Gastrocnemius medialis (tissue), 4 donors: ENCODE results near the gene RUVBL2. TPM values are rescaled to one million over a fixed set of nuclear protein-coding genes. Genes with fewer than 3 reads are reported as not detected.
A peak's percentile ranks its signal among the peaks of the same experiment; 100 is the strongest.
"Not testable (repeated sequence)": the region's sequence is repeated elsewhere in the genome, so short reads cannot be mapped to it uniquely, and the experiment has no call there.

Source experiments
- ATAC-seq, 2 donors: fragments of 150-250 bp; one replicate each; pipeline ENCODE4 v1.9.1; 2016
- DNase-seq, 2 donors: peaks; one replicate each; pipeline ENCODE4 v3.0.0-alpha.2; 2019
- H3K27ac ChIP-seq, 4 donors: fragments of 200-600 bp; sonication (generic); 1 replicate in 1 of 4; 2 replicates in 3 of 4; pipeline ENCODE4 v1.5.1; 2016 to 2018; ENCODE audit warnings: mild to moderate bottlenecking in 2 of 4, moderate library complexity in 1 of 4
- H3K27me3 ChIP-seq, 3 donors: fragments of 200-600 bp; sonication (generic) in 2 of 3; 1 replicate in 1 of 3; 2 replicates in 2 of 3; pipeline versions ENCODE4 v1.5.1 to v1.6.0; 2016 to 2019; ENCODE audit warnings: mild to moderate bottlenecking in 1 of 3, moderate library complexity in 1 of 3
- H3K36me3 ChIP-seq, 2 donors: fragments of 200-600 bp; sonication (generic) in 1 of 2; one replicate each; pipeline ENCODE4 v1.5.1; 2017 to 2018
- H3K4me1 ChIP-seq, 2 donors: fragments of 200-600 bp; sonication (generic) in 1 of 2; one replicate each; pipeline ENCODE4 v1.5.1; 2016 to 2017; ENCODE audit warnings: mild to moderate bottlenecking in 2 of 2
- H3K4me3 ChIP-seq, 4 donors: fragments of 200-600 bp; sonication (generic) in 3 of 4; 1 replicate in 1 of 4; 2 replicates in 3 of 4; pipeline ENCODE4 v1.5.1; 2016 to 2019; ENCODE audit warnings: mild to moderate bottlenecking in 2 of 4
- H3K9me3 ChIP-seq, 3 donors: fragments of 200-600 bp; sonication (generic) in 2 of 3; 1 replicate in 1 of 3; 2 replicates in 2 of 3; pipeline ENCODE4 v1.5.1; 2016 to 2019
- POLR2A ChIP-seq, 2 donors: fragments of 450-650 bp; IDR thresholded peaks; one replicate each; pipeline ENCODE4 v1.6.1; 2017; ENCODE audit warnings: antibody characterized with exemption in 2 of 2, mild to moderate bottlenecking in 2 of 2, moderate library complexity in 2 of 2
- in situ Hi-C, 4 donors: fragments of 200-750 bp; cut with MboI; loops; one replicate each; pipeline versions ENCODE4 v1.15.0 to v1.8.0; 2017; ENCODE audit warnings: low sequenced_read_pairs in 4 of 4
- intact Hi-C: fragments of 100-400 bp; cut with DNase I; formaldehyde crosslinking; loops from one replicate; pipeline ENCODE4 v1.15.1; 2023; ENCODE audit warnings: low total_unique reads
- total RNA-seq, 4 donors: library from RNA; depleted of rRNA; stranded (reverse); fragments of >200 nt; gene quantifications; one replicate each; pipeline versions ENCODE4 v1.1.0 to v1.2.3, GENCODE V29; 2016
- TF ChIP-seq, protein P1 (sequence below), 5 experiments: fragments of 450-650 bp in 3 of 5; fragments of 200-600 bp in 2 of 5; sonication (generic) in 2 of 5; IDR thresholded peaks in 4 of 5; conservative IDR thresholded peaks in 1 of 5; 1 replicate in 4 of 5; 2 replicates in 1 of 5; pipeline ENCODE4 v1.5.1; 2016 to 2019; ENCODE audit warnings: antibody characterized with exemption in 5 of 5, mild to moderate bottlenecking in 3 of 5, moderate library complexity in 3 of 5

The RUVBL2 gene
- total RNA-seq, 4 donors from 2014 or later: 134 to 185 (median 146) TPM

DNA sequence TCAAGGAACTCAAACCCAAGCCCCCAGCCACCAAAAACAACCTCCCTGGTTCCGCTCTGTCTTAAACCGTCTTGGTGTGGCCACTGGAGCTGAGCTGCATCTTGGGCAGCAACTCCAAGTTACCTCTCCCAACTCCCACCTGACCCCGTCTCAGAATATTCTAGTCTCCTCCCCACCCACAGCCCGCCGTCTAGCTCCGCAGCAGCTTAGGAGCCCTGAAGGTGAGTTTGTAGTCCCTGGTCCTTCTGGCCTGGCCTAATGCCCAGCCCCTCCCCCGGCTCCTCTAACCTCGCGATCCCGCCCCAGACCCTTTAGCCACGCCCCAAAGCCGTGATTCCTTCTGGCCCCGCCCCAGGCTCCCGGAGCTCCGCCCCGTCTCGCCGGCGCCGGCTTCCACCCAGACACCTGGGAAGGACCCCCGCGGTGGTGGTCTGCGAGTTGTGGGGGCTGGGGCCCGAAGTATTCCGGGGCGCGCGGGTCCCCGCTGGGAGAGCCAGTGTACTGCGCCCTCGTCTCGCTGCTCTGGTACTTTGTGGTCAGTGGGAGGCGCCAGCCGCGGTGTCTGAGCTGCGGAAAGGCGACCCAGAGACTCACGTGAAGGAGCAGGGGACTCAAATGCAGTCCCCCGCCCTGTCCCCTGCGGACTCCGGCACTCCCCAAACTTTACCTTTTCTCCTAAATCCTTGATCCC lies 25.7 kb downstream of the RUVBL2 start:
- Histone ChIP-seq H3K27ac (no peak overlapping the region), H3K4me1 (peaks cover 14 to 19% of the 10 kb centered on the region in 2 donors), H3K36me3 (peaks cover 0 to 19% of the 10 kb centered on the region in 2 donors), H3K9me3 (no peaks in the 10 kb centered on the region), H3K27me3 (peaks cover 0 to 11% (median 8%) of the 10 kb centered on the region in 3 donors), H3K4me3 (peak overlapping the region; percentile 55 to 72 (median 57))
- intact Hi-C loops: no loop called here
- DNase-seq: peak; percentile 59 to 70
- TF ChIP-seq, protein P1, sequence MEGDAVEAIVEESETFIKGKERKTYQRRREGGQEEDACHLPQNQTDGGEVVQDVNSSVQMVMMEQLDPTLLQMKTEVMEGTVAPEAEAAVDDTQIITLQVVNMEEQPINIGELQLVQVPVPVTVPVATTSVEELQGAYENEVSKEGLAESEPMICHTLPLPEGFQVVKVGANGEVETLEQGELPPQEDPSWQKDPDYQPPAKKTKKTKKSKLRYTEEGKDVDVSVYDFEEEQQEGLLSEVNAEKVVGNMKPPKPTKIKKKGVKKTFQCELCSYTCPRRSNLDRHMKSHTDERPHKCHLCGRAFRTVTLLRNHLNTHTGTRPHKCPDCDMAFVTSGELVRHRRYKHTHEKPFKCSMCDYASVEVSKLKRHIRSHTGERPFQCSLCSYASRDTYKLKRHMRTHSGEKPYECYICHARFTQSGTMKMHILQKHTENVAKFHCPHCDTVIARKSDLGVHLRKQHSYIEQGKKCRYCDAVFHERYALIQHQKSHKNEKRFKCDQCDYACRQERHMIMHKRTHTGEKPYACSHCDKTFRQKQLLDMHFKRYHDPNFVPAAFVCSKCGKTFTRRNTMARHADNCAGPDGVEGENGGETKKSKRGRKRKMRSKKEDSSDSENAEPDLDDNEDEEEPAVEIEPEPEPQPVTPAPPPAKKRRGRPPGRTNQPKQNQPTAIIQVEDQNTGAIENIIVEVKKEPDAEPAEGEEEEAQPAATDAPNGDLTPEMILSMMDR (IDR thresholded peaks at IDR 0.05 in 4 of 5, conservative IDR thresholded peaks at IDR 0.05 in 1 of 5): no peak
- no peak for TF ChIP-seq POLR2A (IDR thresholded peaks at IDR 0.05)
- peak; percentile 63 to 77 for ATAC-seq
- in situ Hi-C loops: no loop called here

DNA sequence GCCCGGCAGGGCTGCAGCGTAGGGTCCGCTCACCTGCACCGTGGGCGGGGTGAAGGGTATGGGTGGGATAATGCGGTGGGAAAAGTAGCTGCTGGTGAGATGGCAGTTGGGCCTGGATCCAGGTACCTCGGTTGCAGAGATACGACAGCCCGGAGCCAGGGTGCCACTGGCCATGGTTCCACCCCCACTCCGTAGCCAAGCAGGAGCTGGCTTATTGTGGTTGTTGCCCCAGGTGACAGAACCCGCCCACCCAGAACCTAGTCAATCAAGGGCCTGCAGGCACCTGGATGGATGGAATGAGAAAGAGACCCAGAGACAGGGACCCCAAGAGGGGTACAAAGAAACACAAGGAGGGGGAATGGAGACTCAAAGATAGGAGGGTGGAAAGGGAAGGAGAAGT lies 26.7 kb downstream of the RUVBL2 start:
- peaks cover 0 to 11% (median 8%) of the 10 kb centered on the region in 3 donors for H3K27me3 ChIP-seq
- peaks cover 14 to 19% of the 10 kb centered on the region in 2 donors for H3K4me1 ChIP-seq
- DNase-seq: no peak
- in situ Hi-C loops: no loop called here
- ATAC-seq: no peak
- H3K27ac ChIP-seq: no peak overlapping the region
- peaks cover 0 to 10% of the 10 kb centered on the region in 2 donors for H3K36me3 ChIP-seq
- TF ChIP-seq, protein P1 (IDR thresholded peaks at IDR 0.05 in 4 of 5, conservative IDR thresholded peaks at IDR 0.05 in 1 of 5): no peak
- no peak for TF ChIP-seq POLR2A (IDR thresholded peaks at IDR 0.05)
- intact Hi-C loops: no loop called here
- no peak overlapping the region for H3K4me3 ChIP-seq
- H3K9me3 ChIP-seq: no peaks in the 10 kb centered on the region

DNA sequence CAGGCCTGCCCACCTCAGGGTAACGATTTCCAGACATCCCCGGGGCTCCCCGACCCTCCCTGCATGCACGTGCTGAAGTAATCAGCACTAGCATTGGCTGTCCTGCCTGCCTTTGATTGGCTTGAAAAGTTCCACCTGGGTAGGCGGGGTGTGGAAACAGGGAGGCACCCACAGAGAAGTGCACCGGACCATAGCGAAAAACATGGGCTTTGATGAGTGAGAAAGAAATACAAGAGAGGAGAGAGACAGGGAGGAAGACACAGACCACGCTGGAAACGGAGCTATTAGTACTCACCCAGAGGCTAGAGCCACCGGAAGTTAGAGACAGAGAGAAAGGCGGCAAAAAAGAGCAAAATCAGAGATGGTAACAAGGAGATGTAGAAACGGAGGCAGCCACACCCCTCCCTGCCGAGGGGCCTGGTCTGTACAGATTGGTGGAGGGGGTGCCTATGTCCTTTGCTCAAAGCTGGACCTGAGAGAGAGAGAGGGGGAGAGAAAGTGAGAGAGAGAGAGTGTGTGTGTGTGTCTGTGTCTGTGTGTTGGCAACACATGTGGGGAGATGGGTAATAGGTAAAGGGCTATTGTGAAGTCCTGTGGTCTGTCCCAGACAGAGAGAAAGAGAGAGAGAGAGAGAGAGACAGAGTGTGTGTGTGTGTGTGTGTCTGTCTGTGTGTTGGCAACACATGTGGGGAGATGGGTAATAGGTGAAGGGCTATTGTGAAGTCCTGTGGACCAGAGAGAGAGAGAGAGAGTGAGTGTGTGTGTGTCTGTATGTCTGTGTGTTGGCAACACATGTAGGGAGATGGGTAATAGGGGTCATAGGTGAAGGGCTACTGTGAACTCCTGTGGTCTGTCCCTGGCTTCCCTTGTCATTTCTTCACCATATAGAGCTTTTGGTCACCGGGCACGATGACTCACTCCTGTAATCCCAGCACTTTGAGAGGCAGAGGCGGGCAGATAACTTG lies 27.5 kb downstream of the RUVBL2 start:
- Histone ChIP-seq H3K4me3 (no peak overlapping the region), H3K4me1 (peaks cover 14 to 19% of the 10 kb centered on the region in 2 donors), H3K36me3 (peaks cover 0 to under 1% of the 10 kb centered on the region in 2 donors), H3K27ac (no peak overlapping the region), H3K9me3 (no peaks in the 10 kb centered on the region), H3K27me3 (peaks cover 0 to 11% (median 8%) of the 10 kb centered on the region in 3 donors)
- TF ChIP-seq, protein P1 (IDR thresholded peaks at IDR 0.05 in 4 of 5, conservative IDR thresholded peaks at IDR 0.05 in 1 of 5): no peak
- TF ChIP-seq POLR2A (IDR thresholded peaks at IDR 0.05): no peak
- no peak for ATAC-seq
- intact Hi-C loops (no loop called here), in situ Hi-C loops (no loop called here)
- no peak for DNase-seq

DNA sequence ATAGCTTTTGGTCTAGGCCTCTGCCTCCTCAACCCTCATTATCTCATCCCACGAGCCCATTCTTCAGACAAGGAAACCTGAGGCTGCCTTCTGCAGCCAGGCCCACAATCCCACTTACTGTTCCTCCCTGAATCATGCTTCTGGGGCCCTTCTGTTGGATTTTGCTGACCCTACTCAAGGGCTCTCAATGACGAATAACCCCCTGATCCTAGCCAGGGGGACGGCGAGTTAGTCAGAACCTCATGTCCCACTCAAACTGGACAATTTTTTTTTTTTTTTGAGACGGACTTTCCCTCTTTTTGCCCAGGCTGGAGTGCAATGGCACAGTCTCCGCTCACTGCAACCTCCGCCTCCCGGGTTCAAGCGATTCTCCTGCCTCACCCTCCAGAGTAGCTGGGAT lies 28.4 kb downstream of the RUVBL2 start:
- in situ Hi-C loops (no loop called here), intact Hi-C loops (no loop called here)
- no peak for DNase-seq
- Histone ChIP-seq H3K27ac (no peak overlapping the region), H3K27me3 (peaks cover 0 to 11% (median 8%) of the 10 kb centered on the region in 3 donors), H3K4me1 (peaks cover 14 to 19% of the 10 kb centered on the region in 2 donors), H3K36me3 (no peaks in the 10 kb centered on the region), H3K9me3 (no peaks in the 10 kb centered on the region), H3K4me3 (no peak overlapping the region)
- TF ChIP-seq, protein P1 (IDR thresholded peaks at IDR 0.05 in 4 of 5, conservative IDR thresholded peaks at IDR 0.05 in 1 of 5): no peak
- TF ChIP-seq POLR2A (IDR thresholded peaks at IDR 0.05): no peak
- ATAC-seq: no peak

DNA sequence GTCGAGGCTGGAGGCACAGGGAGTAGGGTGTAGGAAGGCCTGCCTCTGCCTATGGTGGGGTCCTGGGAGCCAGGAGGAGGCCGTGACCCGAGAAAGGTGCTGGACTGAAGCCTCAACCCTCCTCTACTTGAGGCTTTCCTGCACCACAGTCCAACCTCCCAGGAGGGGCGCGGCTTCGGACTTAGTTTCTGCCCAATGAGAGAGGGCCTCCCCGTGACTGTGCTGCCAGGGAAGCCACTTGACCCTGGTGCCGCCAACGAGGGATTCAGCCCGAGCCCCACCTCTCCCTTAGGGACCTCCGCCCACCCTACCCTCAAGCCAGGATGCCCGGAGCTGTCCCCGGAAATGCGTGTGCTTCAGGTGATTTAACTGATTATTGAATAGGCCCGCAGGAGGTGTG lies 30.5 kb downstream of the RUVBL2 start, which contains the start of gene CGB3:
Gene CGB3 (minus strand): TSS at position 101 of the 400 bp plus-strand sequence. CDS start 362 bp downstream, outside the sequence.
- intact Hi-C loops, DNase-seq, in situ Hi-C loops, ATAC-seq, H3K36me3 ChIP-seq, H3K27ac ChIP-seq, H3K4me3 ChIP-seq, H3K9me3 ChIP-seq, H3K27me3 ChIP-seq, H3K4me1 ChIP-seq: not testable (repeated sequence)

DNA sequence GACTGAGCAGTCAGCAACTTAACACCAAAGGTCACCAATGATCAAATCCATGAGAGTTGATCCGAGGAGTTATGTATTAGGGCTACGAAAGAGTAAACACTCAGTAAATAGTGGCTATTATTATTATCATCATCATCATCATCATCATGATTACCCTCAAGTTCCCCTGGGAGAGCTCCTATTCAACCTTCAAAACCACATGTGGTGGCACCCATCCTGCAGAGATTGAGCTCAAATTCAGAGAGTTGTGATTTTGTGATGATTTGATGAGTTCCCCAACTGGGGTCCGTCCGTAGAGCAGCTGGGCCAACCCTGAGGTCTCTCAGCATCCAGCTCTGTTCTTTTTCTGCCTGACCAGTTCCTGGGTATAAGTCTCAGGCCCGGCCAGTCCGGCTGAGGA lies 31.4 kb downstream of the RUVBL2 start:
- ATAC-seq, intact Hi-C loops, in situ Hi-C loops, H3K27me3 ChIP-seq, H3K27ac ChIP-seq, H3K4me1 ChIP-seq, H3K36me3 ChIP-seq, H3K4me3 ChIP-seq, H3K9me3 ChIP-seq, DNase-seq: not testable (repeated sequence)

DNA sequence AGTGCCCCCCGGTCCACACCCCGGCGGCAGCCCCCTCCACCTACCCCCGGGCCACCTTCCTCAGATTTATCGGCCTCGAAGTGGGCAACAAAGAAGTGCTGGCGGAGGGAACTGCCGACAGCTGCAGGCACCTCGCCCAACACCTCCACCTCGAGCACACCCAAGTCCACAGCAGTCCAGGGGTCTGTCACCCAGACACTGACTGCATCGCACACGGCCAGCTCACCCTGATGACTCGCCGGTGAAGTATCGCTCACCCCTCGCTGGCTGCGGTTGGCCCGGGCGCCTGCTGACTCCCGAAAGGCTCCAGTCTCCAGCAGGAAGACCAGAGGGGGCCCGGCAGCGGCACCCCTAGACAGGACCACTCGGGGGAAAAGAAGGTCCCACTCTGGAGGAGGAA lies 31.9 kb downstream of the RUVBL2 start:
- H3K9me3 ChIP-seq, H3K27ac ChIP-seq, in situ Hi-C loops, intact Hi-C loops, H3K4me3 ChIP-seq, H3K27me3 ChIP-seq, ATAC-seq, DNase-seq, H3K36me3 ChIP-seq, H3K4me1 ChIP-seq: not testable (repeated sequence)
